ENCODE data around the gene COX6A2.

DNA sequence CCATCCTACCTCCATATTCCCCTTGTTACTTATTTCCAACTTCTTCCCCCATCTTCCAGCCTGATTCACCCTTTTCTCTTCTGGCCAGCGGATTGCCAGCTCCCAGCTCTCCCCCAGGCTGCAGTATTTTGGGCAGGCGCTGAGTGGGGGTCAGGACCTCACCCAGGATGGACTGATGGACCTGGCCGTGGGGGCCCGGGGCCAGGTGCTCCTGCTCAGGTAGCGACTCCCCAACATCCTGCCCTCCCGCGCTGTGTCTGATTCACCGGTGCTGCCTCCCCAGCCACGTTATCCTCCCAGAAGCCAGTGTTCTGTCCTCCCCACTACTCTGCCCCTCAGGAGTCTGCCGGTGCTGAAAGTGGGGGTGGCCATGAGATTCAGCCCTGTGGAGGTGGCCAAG lies 15.4 kb downstream of the COX6A2 start:
- TF ChIP-seq CTCF (IDR thresholded peaks at IDR 0.05; ENCODE audit: insufficient read depth, low read depth, low read length): no peak
- no peak for TF ChIP-seq EZH2 (IDR thresholded peaks at IDR 0.05; ENCODE audit: insufficient read depth, low read length)
